GM13977 (cell line): ENCODE data around the gene HECW1.
"Not testable (repeated sequence)": the region's sequence is repeated elsewhere in the genome, so short reads cannot be mapped to it uniquely, and the experiment has no call there.

Experiments
- DNase-seq: peaks from one replicate; pipeline ENCODE4 v3.0.0; 2012; ENCODE audit warnings: low spot score
- in situ Hi-C: fragments of 300-500 bp; cut with MboI; formaldehyde crosslinking; loops from one replicate; pipeline ENCODE4 v1.12.0; 2022; ENCODE audit warnings: low sequenced_read_pairs, low pct_unique_long_range_greater_than_20kb, mixed read lengths, inconsistent platforms; ENCODE audit not compliant: unreplicated experiment
- TF ChIP-seq, protein P1 (sequence below): IDR thresholded peaks from 2 replicates; pipeline ENCODE4 v1.5.1; 2012; ENCODE audit warnings: mild to moderate bottlenecking, control low read depth; ENCODE audit not compliant: insufficient read depth; ENCODE audit errors: extremely low read depth, missing control alignments

The HECW1 gene

DNA sequence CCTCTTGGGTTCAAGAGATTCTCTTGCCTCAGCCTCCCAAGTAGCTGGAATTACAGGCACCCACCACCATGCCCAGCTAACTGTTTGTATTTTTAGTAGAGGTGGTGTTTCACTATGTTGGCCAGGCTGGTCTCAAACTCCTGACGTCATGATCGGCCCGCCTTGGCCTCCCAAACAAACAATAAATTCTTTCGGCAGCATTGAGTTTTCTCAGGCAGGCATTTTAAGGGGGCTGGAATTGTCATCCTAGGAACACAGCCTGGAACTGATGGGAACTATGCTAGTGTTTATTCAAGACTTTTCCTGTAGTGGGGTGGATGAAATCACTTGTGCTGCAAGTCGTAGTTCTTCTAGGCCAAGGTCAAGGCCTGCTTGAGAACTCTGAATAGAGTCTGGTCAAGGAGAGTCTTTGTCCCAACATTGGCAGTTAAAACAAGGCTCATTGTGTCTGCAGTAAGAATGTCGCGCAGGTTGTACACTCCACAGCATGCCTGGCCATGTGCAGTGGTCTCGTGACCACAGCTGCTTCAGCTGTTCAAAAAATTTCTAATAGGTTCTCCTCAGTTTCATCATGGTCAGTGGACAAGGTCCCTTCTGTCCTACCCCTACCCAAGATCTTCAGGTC lies 92.8 kb downstream of the HECW1 start:
- TF ChIP-seq, protein P1, sequence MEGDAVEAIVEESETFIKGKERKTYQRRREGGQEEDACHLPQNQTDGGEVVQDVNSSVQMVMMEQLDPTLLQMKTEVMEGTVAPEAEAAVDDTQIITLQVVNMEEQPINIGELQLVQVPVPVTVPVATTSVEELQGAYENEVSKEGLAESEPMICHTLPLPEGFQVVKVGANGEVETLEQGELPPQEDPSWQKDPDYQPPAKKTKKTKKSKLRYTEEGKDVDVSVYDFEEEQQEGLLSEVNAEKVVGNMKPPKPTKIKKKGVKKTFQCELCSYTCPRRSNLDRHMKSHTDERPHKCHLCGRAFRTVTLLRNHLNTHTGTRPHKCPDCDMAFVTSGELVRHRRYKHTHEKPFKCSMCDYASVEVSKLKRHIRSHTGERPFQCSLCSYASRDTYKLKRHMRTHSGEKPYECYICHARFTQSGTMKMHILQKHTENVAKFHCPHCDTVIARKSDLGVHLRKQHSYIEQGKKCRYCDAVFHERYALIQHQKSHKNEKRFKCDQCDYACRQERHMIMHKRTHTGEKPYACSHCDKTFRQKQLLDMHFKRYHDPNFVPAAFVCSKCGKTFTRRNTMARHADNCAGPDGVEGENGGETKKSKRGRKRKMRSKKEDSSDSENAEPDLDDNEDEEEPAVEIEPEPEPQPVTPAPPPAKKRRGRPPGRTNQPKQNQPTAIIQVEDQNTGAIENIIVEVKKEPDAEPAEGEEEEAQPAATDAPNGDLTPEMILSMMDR, result no peak
- no peak for DNase-seq
- in situ Hi-C loops, result no loop called here

DNA sequence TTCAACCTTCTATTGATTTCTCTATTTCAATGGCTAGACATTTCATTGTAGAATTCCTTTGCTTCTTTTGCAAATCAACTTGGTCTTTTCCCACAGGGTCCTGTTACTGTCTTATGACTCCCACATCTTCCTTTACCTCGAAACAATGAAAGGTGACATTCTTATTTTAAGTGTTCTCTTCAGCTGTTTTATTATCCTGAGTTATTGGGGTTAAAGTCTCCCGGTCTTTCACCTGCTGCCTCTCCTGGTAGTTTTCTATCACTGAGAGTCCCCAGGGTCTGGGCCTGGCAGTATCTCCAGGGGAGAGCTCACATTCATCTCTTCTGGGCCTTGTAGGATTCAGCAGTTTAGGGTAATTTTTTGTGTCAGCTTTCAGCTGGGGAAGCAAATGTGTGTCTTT lies 95.8 kb downstream of the HECW1 start:
- no peak for DNase-seq
- in situ Hi-C loops, result no loop called here
- TF ChIP-seq, protein P1, result no peak

DNA sequence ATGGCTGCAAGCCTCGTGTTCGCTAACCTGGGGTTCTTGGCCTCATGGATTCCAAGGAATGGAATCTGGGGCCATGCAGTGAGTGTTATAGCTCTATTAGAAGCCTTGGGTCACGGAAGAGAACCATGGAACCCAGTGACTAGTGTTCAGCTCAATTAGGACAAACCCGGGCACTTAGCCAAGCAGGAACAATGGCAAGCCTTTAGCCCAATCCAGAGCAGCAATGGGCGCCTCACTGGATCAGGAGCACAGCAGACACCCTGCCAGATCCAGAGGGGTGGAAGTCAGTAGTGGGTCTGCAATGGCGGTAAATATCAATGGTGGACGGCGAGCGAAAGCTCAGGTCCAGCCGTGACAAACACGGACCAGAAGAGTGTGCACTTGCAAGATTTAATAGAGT lies 98.1 kb downstream of the HECW1 start:
- in situ Hi-C loops, DNase-seq: not testable (repeated sequence)

DNA sequence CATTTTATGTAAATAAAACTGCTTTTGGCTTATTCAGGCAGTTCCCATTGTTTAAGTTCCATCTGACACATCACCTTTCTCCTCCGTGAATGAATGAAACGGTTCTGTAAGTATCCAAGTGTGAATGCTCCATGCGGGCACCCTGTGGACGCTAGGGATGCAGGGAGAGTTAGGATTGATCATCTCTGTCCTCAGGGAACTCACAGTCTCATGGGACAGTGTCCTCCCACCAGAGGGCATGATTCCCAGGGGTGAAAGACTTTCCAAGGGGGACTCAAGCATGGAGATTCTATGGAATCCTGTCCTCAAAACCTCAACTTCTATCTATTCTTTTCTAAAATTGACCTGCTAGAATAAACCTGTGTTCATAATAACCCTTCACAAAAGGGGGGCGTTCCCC lies 98.8 kb downstream of the HECW1 start:
- no peak for DNase-seq
- TF ChIP-seq, protein P1, result no peak
- in situ Hi-C loops, result no loop called here

DNA sequence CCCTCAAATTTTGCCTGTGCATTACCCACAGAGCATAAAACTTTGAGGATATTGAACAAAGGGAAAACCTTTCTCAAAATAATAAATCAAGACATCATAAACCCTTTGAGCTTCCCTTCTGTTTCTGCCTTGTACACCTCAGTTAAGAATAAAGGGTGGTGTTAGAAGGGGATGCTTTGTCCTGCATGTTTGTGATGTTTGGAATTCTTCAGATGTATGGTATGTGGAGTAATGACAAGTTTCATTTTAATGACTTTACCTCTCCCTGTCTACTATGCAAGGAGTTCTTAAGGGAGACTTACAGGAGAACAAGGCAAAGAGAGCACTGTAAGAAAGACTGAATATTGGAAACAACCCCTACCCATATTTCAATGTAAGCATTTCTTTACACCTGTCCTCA lies 99.2 kb downstream of the HECW1 start:
- TF ChIP-seq, protein P1, result no peak
- in situ Hi-C loops, result no loop called here

DNA sequence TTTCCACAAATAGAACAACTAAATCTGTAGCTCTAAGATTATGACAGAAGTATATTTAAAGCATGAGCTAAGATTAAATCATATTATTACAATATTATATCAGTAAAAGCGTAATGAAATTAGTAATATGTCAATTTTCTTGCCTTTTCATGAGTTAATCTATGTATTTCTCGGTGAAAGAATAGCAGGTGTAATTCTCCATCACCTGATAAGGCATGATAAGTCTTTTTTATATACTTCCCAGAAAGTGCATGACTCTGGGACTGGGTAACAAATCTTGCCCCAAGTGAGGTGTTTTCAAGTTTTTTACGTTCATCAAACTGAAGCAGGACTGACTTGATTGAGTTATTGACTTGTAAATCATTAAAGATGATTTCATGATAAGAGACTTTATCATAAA lies 100.5 kb downstream of the HECW1 start:
- no peak for DNase-seq
- TF ChIP-seq, protein P1, result no peak
- in situ Hi-C loops, result no loop called here

More for the DNA sequence above, 99.2 kb downstream of the HECW1 start:
- DNase-seq, result no peak

DNA sequence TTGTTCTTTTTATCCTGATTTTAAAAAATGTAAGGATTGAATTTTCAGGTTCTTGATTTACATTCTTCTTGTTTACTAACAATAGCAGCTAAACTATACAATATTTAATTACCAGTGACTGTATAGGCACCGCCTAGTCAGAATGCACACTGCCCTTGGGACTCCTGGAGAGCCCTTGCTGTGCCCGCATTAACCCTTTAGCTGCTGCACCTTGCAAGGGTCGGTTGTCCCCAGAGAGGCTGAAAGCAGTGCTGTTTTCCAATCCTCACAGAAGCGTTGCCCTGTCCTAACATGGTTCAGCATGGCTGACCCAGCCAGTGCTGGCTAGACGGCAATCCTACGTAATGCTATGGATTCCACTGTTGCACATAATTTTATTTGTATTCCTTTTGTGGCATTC lies 102.6 kb downstream of the HECW1 start:
- in situ Hi-C loops, result no loop called here
- DNase-seq, result no peak
- TF ChIP-seq, protein P1, result no peak
